Activated CD8-positive, alpha-beta memory T cell treated with anti-CD3 and anti-CD28 coated beads for 36 hours (primary cell): ENCODE measurements around the gene PPIL1. TPM values are rescaled to one million over a fixed set of nuclear protein-coding genes. Genes with fewer than 3 reads are reported as not detected.

ENCODE experiments used
- CTCF ChIA-PET: fragments of 350-600 bp; sonication (Branson Sonifier 250); formaldehyde crosslinking; loops from one replicate; lab custom pipeline; 2021; ENCODE audit warnings: antibody characterized with exemption; lab: Charles Lee
- POLR2A ChIA-PET: fragments of 350-600 bp; sonication (Branson Sonifier 250); formaldehyde crosslinking; loops from one replicate; lab custom pipeline; 2021; ENCODE audit warnings: antibody characterized with exemption; lab: Charles Lee
- total RNA-seq, 2 experiments: library from RNA; stranded (reverse); gene quantifications; one replicate each; pipeline ENCODE4 v1.2.3, GENCODE V29; 2021

PPIL1 gene
- total RNA-seq, 2 experiments from 2014 or later: 60.9 to 62.8 TPM

GRCh38 chr6:36809941-36810803 lies 64.4 kb downstream of the PPIL1 start:
- ChIA-PET CTCF (interaction anchor here (1.4 kb wide), 1 partner anchor 10 kb away, joined by 3 read pairs; no protein-coding TSS in a partner anchor), POLR2A (no interaction called here)

GRCh38 chr6:36809156-36809555 lies 65.4 kb downstream of the PPIL1 start:
- ChIA-PET CTCF (interaction anchor here (1.4 kb wide), 2 partner anchors 9 to 209 kb away, joined by 3 read pairs; no protein-coding TSS in a partner anchor), POLR2A (no interaction called here)

DNA sequence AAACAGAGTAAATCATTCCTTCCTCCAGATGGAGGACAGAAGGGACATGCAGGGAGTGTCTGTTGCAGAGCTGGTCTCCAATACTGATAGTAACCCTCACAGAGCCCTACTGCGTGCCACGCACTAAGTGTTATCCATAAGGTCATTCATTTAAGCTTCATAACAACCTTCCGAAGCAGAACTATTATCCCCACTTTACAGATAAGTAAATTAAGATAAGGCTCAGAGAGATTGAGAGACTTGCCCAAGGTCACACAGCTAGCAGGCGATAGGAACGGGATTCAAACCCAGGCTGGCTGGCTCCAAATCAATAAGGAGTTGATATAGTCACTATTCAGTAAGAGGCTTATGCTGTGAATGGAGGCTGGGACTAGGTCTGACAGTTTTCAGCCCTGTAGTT lies 66.0 kb downstream of the PPIL1 start:
- ChIA-PET CTCF (interaction anchor here (1.4 kb wide), 1 partner anchor 210 kb away, joined by 3 read pairs; no protein-coding TSS in a partner anchor), POLR2A (no interaction called here)

DNA sequence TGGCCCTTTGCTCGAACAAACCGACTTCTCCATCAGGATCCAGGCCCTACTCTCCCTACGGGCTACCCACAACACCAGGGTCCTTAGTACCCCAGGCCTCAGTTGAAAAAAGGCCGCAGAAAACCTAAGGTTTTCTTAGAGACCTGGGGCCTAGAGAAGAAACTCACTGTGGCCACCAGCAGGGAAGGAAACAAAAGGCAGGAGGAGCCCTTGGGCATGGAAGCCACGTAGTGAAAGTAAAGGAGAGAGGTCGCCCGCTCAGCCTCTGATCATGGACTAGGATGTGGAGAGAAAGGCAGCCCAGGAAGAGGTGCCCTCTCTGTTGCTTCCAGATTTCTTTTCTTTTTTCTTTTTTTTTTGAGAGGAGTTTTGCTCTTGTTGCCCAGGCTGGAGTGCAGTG lies 66.9 kb downstream of the PPIL1 start:
- ChIA-PET POLR2A (no interaction called here), CTCF (no interaction called here)

DNA sequence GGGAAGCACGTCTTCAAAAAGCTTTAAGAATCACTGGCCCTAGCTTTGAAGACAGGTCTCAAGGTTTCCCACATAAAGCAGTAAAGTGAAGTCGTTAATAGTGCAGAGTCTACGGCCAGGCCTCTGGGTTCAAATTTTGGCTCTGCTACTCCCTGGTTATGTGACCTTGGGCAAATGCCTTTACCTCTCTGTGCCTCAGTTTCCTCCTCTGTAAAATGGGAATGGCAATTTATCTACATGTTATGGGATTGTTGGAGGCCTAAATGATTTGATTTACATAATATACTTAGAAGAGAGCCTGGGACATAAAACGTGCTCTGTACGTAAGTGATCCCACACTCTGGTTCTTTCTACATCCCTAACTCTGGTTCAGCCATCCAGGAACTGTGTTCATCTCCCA lies 67.5 kb downstream of the PPIL1 start:
- CTCF ChIA-PET: no interaction called here
- POLR2A ChIA-PET: no interaction called here

DNA sequence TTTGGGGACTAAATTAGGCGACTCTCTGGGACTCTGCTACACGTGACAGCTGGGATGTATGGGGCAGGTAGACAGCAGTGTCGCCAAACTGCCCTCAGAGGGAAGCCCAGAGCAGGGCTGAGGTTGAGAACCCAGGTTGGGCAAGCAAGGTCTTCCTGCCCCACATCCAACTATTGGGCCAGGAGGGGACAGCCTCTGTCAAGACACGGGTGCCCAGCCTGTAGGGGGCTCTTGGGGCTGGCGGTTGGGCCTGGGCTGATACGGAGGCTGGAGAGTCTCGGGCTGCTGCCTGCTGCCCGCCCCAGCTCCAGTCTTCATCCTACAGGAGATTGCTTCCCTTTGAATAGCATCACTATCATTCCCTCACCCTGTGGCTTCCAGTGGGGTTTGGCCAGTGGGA lies 68.7 kb downstream of the PPIL1 start:
- POLR2A ChIA-PET: no interaction called here
- CTCF ChIA-PET: interaction anchor here (1.1 to 1.3 kb wide), 2 partner anchors 44 to 47 kb away, joined by 3 read pairs; no protein-coding TSS in a partner anchor

DNA sequence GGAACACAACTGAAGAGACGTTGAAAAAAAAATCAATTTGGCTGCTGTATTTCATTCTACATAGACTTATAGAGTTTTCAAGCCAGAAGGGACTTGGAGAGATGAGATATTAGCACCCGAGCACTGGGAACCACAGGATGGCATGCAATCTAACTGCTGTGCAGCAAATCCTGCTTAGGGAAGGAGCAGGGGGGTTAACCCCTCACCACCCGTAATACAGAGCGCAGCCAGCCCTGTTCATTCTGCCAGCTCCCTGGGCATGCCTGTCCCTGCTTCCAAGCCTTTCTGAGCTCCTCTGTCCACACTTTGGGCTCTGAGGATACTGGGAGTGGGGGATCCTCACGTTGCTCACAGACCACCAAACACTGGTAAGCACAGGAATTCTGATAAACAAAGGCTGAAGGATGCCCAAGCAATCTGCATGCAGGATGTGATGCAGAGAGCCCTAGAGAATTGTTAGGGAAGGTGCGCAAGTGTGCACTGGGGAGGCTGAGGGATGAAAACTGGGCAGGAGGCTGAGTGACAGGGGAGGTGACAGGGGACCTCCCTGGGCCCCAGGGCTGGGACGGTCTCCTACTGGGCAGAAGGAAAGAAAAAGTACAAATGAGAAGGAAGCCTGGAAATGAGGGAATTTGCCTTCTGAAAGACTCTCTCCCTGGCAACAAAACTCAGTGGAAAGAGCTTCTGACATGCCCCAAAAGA lies 69.4 kb downstream of the PPIL1 start:
- POLR2A ChIA-PET: no interaction called here
- CTCF ChIA-PET: interaction anchor here (1.1 to 1.3 kb wide), 2 partner anchors 44 to 46 kb away, joined by 3 read pairs; no protein-coding TSS in a partner anchor

Other genes starting within 250 kb of the PPIL1 start
- gene CDKN1A, start 196.1 kb downstream of the PPIL1 start, total RNA-seq: 10 to 100 TPM; 39.6 to 43.8 TPM
- gene RAB44, start 177.0 kb downstream of the PPIL1 start, total RNA-seq: not detected
- under 1 TPM; 0.36 to 0.61 TPM for gene CPNE5, start 35.4 kb downstream of the PPIL1 start, total RNA-seq
- 10 to 100 TPM; 32.7 to 35.9 TPM for gene C6orf89, start 11.1 kb upstream of the PPIL1 start, total RNA-seq
- gene PI16, start 79.9 kb upstream of the PPIL1 start, total RNA-seq: under 1 TPM in 1 of 2 experiments, not detected in 1; 0.23 TPM
- 100 to 1,000 TPM; 114 to 117 TPM for gene MTCH1, start 111.4 kb upstream of the PPIL1 start, total RNA-seq
- gene FGD2, start 130.9 kb upstream of the PPIL1 start, total RNA-seq: 1 to 10 TPM; 1.2 to 1.3 TPM